Gastroesophageal sphincter (tissue), 4 donors: Measurements from ENCODE around the gene RUNX2. TPM values are rescaled to one million over a fixed set of nuclear protein-coding genes. Genes with fewer than 3 reads are reported as not detected.

ENCODE experiments used
- ATAC-seq: fragments of 150-250 bp; one replicate; pipeline ENCODE4 v1.9.1; 2016; ENCODE audit warnings: mild to moderate bottlenecking, moderate library complexity
- H3K27ac ChIP-seq, 4 donors: fragments of 200-600 bp; sonication (generic) in 3 of 4; 1 replicate in 3 of 4; 2 replicates in 1 of 4; pipeline ENCODE4 v1.5.1; 2016 to 2019
- H3K27me3 ChIP-seq: fragments of 200-600 bp; sonication (generic); one replicate; pipeline ENCODE4 v1.5.1; 2019
- H3K36me3 ChIP-seq, 2 donors: fragments of 200-600 bp; sonication (generic); one replicate each; pipeline ENCODE4 v1.5.1; 2019; ENCODE audit warnings: control low read depth in 1 of 2
- H3K4me1 ChIP-seq, 3 donors: fragments of 200-600 bp; sonication (generic); 1 replicate in 2 of 3; 2 replicates in 1 of 3; pipeline ENCODE4 v1.5.1; 2016 to 2019; ENCODE audit warnings: control low read depth in 2 of 3
- H3K4me3 ChIP-seq, 2 donors: fragments of 200-600 bp; sonication (generic); one replicate each; pipeline ENCODE4 v1.5.1; 2019; ENCODE audit warnings: mild to moderate bottlenecking in 1 of 2, moderate library complexity in 1 of 2
- H3K9me3 ChIP-seq, 3 donors: fragments of 200-600 bp; sonication (generic); one replicate each; pipeline ENCODE4 v1.5.1; 2017 to 2019; ENCODE audit warnings: control low read depth in 2 of 3
- EP300 ChIP-seq: sonication (generic); formaldehyde crosslinking; IDR thresholded peaks from one replicate; pipeline ENCODE4 v1.6.1; 2017; ENCODE audit warnings: antibody characterized with exemption, mild to moderate bottlenecking
- POLR2A ChIP-seq, 2 donors: fragments of 450-650 bp; IDR thresholded peaks; one replicate each; pipeline ENCODE4 v1.6.1; 2017; ENCODE audit warnings: antibody characterized with exemption in 2 of 2, mild to moderate bottlenecking in 2 of 2, moderate library complexity in 1 of 2
- POLR2AphosphoS5 ChIP-seq: sonication (generic); formaldehyde crosslinking; IDR thresholded peaks from one replicate; pipeline ENCODE4 v1.6.1; 2017; ENCODE audit warnings: antibody characterized with exemption
- WGBS, 2 donors: methylation state at CpG; one replicate each; pipeline ENCODE4 v1.1.5; 2018; ENCODE audit warnings: low coverage in 1 of 2; 5-methylcytosine and 5-hydroxymethylcytosine counted together
- total RNA-seq, 4 donors: library from RNA; depleted of rRNA; stranded (reverse); fragments of >200 nt; gene quantifications; one replicate each; pipeline ENCODE4 v1.1.0, GENCODE V29; 2016
- TF ChIP-seq, protein P1 (sequence below), 4 experiments: fragments of 200-600 bp in 2 of 4; fragments of 450-650 bp in 2 of 4; sonication (generic) in 1 of 4; IDR thresholded peaks; one replicate each; pipeline ENCODE4 v1.5.1; 2017 to 2019; ENCODE audit warnings: antibody characterized with exemption in 4 of 4, mild to moderate bottlenecking in 2 of 4, moderate library complexity in 2 of 4

The RUNX2 gene
- total RNA-seq, 4 donors from 2014 or later, result 0.16 to 0.94 (median 0.65) TPM

DNA sequence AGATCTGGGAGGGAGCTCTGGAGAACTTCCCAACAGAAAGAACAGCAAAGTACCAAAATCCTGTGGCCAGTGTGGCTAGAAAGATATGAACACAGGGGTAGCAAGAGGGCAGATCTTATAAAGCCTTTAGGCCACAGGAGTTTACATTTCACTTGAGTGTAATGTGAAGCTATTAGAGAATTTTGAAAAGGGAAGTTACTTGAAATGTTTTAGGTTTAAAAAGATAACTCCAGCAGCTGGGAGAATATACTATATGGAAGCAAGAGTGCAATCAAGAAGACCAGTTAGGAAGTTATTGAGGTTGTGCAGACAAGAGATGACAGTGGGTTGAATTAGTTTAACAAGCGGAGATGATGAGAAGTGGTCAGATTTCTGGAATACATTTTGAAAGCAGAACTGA is 41.7 kb downstream of the RUNX2 start:
- no peaks in the 10 kb centered on the region for H3K36me3 ChIP-seq
- H3K9me3 ChIP-seq, result no peaks in the 10 kb centered on the region
- no peak overlapping the region for H3K4me3 ChIP-seq
- no peaks in the 10 kb centered on the region for H3K4me1 ChIP-seq
- WGBS, 2 donors, result 86 to 95% methylated on average over 1 of the region's 1 CpG
- TF ChIP-seq POLR2A (IDR thresholded peaks at IDR 0.05), result no peak
- no peak for ATAC-seq
- H3K27me3 ChIP-seq, result no peaks in the 10 kb centered on the region
- no peak overlapping the region for H3K27ac ChIP-seq

DNA sequence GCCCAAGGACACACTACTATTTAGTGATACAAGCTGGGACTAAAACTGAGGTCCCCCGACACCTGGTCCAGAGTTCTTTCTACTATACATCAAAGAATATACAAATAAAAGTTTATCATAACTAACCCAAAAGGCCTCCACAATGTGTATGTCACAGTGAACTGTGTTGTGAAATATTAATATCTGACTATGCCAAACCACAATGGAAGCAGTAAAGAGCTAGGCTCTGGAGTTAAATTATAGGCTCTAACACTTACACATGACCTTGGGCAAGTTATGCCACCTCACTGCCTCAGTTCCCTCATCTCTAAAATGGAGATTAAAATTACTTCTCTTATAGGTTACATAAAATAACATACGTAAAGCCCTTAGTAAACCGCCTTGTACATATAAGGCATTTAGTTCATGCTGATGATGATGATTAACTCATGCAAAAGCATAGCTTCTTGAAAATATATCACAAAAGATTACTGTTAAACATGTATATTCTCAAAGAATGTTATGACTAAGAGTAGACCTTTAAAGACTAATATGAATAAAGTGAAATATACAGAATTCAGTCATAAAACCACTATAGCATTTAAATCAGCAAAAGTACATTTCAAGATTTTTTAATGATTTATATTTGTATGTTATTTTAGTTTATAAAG is 43.9 kb downstream of the RUNX2 start:
- Histone ChIP-seq H3K4me1 (peaks cover 0 to 11% (median 0%) of the 10 kb centered on the region in 3 donors), H3K27ac (no peak overlapping the region), H3K4me3 (no peak overlapping the region), H3K9me3 (no peaks in the 10 kb centered on the region), H3K36me3 (no peaks in the 10 kb centered on the region), H3K27me3 (no peaks in the 10 kb centered on the region)
- no peak for TF ChIP-seq POLR2AphosphoS5
- TF ChIP-seq POLR2A (IDR thresholded peaks at IDR 0.05), result no peak
- no peak for TF ChIP-seq EP300
- TF ChIP-seq, protein P1, sequence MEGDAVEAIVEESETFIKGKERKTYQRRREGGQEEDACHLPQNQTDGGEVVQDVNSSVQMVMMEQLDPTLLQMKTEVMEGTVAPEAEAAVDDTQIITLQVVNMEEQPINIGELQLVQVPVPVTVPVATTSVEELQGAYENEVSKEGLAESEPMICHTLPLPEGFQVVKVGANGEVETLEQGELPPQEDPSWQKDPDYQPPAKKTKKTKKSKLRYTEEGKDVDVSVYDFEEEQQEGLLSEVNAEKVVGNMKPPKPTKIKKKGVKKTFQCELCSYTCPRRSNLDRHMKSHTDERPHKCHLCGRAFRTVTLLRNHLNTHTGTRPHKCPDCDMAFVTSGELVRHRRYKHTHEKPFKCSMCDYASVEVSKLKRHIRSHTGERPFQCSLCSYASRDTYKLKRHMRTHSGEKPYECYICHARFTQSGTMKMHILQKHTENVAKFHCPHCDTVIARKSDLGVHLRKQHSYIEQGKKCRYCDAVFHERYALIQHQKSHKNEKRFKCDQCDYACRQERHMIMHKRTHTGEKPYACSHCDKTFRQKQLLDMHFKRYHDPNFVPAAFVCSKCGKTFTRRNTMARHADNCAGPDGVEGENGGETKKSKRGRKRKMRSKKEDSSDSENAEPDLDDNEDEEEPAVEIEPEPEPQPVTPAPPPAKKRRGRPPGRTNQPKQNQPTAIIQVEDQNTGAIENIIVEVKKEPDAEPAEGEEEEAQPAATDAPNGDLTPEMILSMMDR (IDR thresholded peaks at IDR 0.05), result no peak
- ATAC-seq, result no peak
- WGBS, 2 donors, result 96 to 97% methylated on average over 3 of the region's 3 CpGs

DNA sequence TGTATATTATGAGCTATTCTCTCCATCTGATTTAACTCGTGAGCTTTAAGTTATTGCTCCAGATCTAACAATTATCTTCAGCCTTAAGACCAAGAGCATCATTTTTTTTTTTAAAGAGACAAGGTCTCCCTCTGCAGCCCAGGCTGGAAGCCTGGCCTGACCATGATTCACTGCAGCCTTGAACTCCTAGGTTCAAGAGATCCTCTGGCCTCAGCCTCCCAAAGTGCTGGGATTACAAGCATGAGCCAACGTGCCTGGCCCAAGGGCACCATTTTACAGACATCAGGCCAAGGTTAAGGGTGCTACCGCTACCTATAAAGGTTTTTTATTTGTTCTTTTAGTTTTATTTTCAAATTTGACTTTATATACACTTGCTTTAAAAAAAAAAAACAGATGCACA is 47.3 kb downstream of the RUNX2 start:
- no peaks in the 10 kb centered on the region for H3K9me3 ChIP-seq
- H3K36me3 ChIP-seq, result no peaks in the 10 kb centered on the region
- no peak for ATAC-seq
- TF ChIP-seq POLR2AphosphoS5 (no peak), EP300 (no peak), POLR2A (IDR thresholded peaks at IDR 0.05) (no peak)
- TF ChIP-seq, protein P1 (IDR thresholded peaks at IDR 0.05), result no peak
- no peaks in the 10 kb centered on the region for H3K27me3 ChIP-seq
- WGBS, 2 donors, result 50 to 72% methylated on average over 1 to 3 of the region's 3 CpGs
- no peak overlapping the region for H3K4me3 ChIP-seq
- H3K27ac ChIP-seq, result no peak overlapping the region
- H3K4me1 ChIP-seq, result peaks cover 0 to 21% (median 0%) of the 10 kb centered on the region in 3 donors

DNA sequence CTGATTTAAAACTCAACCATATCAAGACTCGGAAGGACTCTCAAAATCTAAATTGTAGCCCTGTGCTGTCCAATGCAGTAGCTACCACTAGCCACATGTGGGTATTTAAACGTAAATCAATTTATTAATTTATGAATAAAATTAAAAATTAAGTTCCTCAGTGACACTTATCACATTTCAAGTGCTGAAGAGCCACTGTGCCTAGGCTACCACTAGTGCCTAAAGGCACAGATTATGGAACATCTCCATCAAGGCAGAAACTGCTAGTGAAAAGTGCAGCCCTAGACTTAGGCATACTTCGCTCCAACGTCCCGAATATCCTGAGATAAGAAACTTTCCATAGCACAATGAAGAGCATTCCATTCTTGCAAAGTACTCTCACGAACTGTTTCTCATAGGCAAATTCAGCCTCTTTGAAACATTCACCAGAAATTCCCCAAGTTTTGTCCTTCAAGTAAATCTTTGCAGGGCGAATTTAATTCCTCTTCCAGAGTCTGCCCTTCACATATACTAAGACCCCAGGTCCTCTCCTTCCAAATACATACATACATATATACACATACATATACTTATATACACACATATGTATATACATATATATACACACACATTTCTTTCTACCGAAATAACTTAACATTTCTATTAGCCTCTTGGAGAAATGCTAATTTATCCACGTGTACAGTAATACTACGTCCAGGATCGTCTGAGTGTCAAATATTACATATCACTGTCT is 48.3 kb downstream of the RUNX2 start:
- 27 to 30% methylated on average over 11 of the region's 11 CpGs for WGBS, 2 donors
- no peak for ATAC-seq
- Histone ChIP-seq H3K9me3 (no peaks in the 10 kb centered on the region), H3K4me3 (peak overlapping the region; percentile 75 to 94), H3K27ac (peak overlapping the region in 3 of 4 donors; percentile 98), H3K27me3 (no peaks in the 10 kb centered on the region), H3K4me1 (peaks cover 0 to 21% (median 0%) of the 10 kb centered on the region in 3 donors), H3K36me3 (no peaks in the 10 kb centered on the region)
- TF ChIP-seq, protein P1 (IDR thresholded peaks at IDR 0.05), result no peak
- no peak for TF ChIP-seq EP300

DNA sequence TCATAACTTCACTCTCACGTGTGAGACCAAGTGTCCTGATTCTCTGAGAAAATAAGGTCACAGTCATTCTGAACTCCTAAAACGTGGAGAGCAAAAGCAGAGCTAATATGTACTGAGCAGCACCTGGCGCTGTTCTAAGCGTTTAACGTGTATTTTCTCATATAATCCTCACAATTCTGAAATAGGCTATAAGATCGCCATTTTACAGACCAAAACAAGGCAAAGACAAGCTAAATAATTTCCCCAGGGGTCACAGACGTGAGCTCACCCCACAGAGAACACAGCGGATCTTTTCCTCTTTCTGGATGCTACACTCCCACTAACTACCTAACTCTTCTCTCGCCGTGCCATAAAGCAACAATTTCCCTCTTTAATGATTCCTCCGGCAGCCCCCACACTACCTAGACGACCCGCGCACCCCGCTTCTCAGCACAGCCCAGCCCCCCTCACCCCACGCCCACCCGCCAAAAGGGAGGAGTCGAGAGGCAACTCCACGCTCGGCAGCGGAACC is 49.0 kb downstream of the RUNX2 start:
- no peak for ATAC-seq

More for the DNA sequence above, 49.0 kb downstream of the RUNX2 start:
- H3K4me3 ChIP-seq, result peak overlapping the region; percentile 75 to 94
- peak overlapping the region; percentile 61 to 98 (median 98) for H3K27ac ChIP-seq
- no peaks in the 10 kb centered on the region for H3K9me3 ChIP-seq
- no peaks in the 10 kb centered on the region for H3K27me3 ChIP-seq
- H3K4me1 ChIP-seq, result peaks cover 0 to 21% (median 0%) of the 10 kb centered on the region in 3 donors
- no peak for TF ChIP-seq EP300
- no peak for TF ChIP-seq POLR2AphosphoS5
- no peak for TF ChIP-seq POLR2A (IDR thresholded peaks at IDR 0.05)
- TF ChIP-seq, protein P1 (IDR thresholded peaks at IDR 0.05), result no peak
- 0 to 1% methylated on average over 9 to 11 of the region's 21 CpGs for WGBS, 2 donors
- no peaks in the 10 kb centered on the region for H3K36me3 ChIP-seq
